Upper lobe of left lung (tissue), 4 donors: ENCODE results near the gene OPCML.

ENCODE experiments used
- CTCF ChIP-seq, 6 experiments: fragments of 450-650 bp in 4 of 6; fragments of 200-600 bp in 2 of 6; sonication (generic) in 2 of 6; IDR thresholded peaks; one replicate each; pipeline ENCODE4 v1.5.1; 2016 to 2019; ENCODE audit warnings: antibody characterized with exemption in 6 of 6
- EP300 ChIP-seq, 4 donors: sonication (generic); formaldehyde crosslinking; IDR thresholded peaks; one replicate each; pipeline ENCODE4 v1.5.1; 2017; ENCODE audit warnings: antibody characterized with exemption in 4 of 4, control low read depth in 2 of 4
- POLR2A ChIP-seq, 4 donors: fragments of 450-650 bp; IDR thresholded peaks; one replicate each; pipeline ENCODE4 v1.5.1; 2016 to 2017; ENCODE audit warnings: antibody characterized with exemption in 4 of 4, mild to moderate bottlenecking in 2 of 4

- TF ChIP-seq POLR2A (IDR thresholded peaks at IDR 0.05) (no peak), CTCF (IDR thresholded peaks at IDR 0.05) (no peak), EP300 (IDR thresholded peaks at IDR 0.05) (no peak)
Observed at GRCh38 chr11:132803436-132803835, 728.9 kb downstream of the OPCML start.
